HG02763 (cell line): Measurements from ENCODE around the gene UQCC2.

Experiments
- ATAC-seq: cut with Tn5 transposase; IDR thresholded peaks from one replicate; pipeline ENCODE4 v1.9.1; 2021; ENCODE audit warnings: mild to moderate bottlenecking, moderate library complexity; ENCODE audit not compliant: unreplicated experiment

The UQCC2 gene

DNA sequence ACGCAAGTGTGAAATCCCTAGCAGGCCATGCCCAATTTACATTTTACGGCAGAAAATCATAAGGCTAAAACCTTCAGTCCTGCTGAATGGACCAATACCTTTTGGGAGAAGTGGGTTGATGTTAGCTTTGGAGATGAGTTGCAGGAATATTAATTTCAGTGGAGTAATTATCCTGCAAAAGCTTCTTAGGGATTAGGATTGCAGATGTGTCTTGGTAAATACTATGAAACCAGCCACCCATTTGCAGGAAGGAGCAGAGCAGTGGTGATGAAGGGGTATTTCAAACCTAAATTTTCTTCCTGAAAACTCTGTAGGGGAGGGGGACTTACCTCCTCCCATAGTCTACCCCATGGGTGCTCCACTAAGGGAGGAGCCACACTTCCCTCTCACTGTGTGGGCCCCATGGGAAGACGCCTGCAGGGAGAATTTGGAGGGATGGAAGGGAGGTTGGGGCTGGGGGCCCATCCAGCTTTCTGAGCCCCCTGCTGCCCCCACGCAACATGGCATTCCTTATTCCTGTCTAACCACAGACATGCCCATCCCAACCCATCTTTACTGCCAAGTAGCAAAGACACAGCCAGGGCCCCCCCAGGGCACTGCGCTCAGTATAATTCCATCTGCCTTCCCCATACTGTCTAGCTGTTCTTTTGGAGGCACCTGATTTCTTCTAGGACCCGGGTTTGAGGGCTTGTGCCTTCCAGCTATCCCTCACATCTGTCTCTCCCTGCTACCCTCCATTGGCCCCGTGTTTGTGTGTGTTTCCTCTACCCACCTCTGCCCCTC lies 14.6 kb upstream of the UQCC2 start:
- ATAC-seq, result no peak

DNA sequence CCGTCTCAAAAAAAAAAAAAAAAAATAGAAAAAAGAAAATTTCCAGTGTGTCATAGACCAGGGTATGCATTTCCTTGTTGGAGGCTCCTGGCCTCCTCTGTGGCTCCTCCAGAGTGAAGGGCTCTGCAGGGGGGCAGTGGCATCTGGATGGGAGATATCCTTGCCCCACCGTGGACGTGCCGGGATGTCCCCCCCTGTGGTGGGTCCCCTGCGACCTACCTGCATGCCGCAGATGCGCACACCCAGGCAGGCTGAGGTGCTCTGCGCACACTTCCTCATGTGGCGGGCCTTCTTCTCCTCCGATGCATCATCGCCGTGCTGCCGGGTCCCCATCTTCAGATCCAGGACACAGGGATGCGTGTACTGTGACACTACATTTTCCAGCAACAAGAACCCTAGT lies 13.7 kb upstream of the UQCC2 start:
- no peak for ATAC-seq

DNA sequence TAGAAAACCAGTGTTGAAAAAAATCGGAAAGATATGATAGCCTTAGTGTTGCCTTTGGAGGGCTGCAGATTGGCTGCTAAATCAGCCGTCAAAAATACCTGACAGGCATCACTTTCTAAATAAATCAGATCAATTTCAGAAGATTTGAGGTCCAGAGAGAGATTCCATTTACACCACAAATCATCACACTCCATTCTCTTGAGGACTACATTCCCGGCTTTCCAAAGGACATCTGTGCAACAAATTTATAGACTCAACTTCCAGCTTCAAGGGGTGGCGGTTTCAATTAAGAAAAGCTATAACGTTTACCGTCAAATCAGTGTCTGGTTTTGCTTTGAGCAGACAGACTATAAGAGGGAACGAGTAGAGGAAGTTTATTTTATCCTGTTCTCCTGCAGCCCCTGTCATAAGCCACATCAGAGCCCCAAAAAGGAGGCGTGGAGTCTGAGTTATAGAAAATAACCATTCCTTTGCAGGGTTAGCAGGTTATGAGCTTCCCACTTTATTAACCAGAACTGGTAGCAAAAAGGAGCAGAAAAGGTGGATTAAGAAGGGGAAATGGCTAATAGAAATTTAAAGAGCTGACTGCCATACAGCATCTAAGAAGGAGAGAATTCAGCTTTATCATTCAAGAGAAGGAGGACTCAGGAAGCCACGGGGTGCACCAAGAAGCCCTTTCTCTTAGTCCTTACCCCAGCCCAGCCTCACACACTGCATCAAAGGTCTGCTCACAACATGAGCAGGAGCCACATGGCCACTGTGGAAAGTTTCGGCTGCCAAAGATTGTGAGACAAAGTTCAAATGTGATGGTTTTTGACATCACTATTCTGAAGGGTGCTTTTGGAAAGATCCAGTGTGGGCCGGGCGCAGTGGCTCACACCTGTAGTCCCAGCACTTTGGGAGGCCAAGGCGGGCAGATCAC lies 12.9 kb upstream of the UQCC2 start:
- ATAC-seq, result no peak

DNA sequence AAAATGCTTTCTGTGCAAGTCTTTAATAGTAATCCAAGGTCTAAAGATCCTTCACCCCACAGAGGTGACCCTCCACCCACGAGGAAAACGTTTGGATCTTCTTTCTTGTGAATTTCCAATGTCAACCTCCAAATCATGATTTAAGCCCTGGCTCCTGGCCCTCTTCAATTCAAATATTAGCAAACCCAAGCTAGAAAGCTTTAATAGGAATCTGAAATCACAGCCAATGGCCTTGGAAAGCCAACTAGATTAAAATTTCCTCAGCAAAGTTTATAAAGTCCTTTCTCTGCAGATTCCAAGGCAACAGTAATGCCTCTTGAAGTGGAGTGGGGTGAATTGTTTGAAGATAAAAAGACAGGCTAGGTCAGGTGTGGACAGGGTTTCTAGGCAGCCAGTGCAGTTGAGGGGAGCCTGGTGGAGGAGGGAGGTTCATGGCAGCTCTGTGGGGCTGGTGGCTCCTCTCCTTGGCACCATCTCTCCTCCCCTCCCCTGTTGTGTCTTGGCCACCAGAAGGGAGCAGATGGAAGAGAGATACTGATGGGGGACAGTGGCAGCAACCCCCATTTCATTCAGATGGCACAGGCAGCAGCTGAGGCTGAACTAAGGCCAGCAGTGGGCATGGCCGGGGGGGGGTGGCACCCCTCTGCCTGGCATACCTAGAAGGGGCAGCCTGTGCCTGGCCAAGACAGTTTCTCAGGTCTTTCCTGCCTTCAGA lies 12.0 kb upstream of the UQCC2 start:
- no peak for ATAC-seq

DNA sequence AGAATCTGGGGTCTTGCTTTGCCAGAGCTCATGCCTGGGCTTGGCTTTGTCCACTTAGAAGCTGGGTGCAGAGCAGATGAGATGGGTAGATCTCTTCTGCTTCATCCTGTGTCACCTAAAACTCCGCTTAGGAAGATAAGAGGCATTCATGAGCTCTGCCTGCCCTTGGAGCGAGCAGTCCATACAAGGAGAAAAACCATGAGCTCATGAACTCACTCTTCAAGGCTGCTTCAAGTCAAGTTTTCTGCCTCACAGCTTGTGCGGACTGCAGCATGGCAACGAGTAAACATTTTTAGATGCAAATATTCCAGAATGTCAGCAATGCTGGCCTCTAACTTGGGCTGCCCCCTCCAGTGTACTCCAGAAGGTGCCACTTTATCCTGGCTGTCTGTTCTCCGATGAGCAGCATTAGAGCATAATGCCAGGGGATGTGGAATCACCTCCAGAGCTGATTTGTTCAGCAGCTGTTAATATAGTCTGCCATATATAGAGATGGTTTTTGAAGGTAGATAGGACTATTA lies 10.7 kb upstream of the UQCC2 start:
- ATAC-seq, result no peak

DNA sequence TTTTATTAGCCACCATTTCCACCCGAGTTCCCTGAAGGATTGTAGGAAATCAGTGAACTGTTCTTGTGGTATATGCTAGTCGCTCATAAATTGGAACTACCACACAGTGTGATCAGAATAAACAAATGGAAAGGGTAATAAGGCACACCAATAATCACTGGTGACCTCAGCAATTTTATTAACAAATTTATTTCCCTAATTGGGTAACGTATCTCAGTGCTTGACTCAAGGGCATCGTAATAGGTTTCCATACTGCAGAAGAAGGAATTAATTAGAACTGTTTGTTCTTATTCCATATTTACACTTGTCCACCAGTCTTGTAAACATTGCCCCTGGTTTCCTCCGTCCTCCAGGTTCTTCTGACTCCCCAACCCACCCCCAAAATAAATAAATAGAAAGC lies 10.0 kb upstream of the UQCC2 start:
- no peak for ATAC-seq

DNA sequence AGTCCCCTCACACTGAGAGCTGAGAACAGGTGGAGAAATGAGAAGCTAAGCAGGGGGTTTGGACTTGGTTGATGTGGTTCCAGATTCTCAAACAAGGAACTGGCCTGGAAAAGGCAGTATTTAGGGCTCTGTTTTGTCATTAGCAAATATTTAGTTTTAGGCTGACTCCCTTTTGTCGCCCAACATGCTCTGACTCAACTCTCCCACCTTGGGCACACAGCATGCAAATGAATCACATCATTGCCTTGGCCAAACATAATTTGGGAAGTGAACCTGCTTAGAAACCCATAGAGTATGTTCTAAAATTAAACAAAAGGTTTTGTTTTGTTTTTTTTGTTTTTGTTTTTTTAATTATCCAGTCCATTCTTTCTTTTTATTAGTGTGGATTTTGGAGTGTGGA lies 9.5 kb upstream of the UQCC2 start:
- ATAC-seq, result no peak

DNA sequence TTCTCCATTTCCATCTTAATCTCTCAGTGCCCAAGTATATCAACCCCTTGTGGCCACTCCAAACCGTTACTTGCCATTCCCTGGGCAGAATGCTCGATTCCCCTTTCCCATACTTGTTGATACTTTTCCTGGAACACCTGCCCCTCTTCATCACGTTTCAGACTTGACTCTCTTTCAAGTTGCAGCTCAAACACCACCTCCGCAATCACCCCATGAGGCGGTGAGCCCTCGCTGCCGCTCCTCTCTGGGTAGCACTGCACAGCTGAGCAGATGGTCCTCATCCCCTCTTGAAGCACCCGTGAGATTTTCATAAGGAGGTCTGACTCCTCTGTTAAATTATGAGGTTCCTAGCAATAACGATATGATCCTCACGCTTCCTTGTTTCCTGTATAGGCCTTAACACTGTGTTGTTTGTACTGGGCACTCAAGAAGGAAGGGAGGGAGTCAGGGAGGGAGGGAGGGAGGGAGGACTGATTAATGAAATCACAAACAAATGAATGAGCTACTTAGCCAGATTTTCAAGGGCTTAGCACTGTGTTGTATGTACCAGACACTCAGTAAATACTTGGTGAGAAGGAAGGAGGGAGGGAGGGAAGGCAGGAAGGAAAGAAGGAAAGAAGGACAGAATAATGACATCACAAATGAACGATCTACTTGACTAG lies 8.0 kb upstream of the UQCC2 start:
- no peak for ATAC-seq

- no peak for ATAC-seq
Measured at GRCh38 chr6:33718713-33719112, 7.2 kb upstream of the UQCC2 start.

GRCh38 chr6:33717934-33718455 lies 6.5 kb upstream of the UQCC2 start:
- no peak for ATAC-seq

DNA sequence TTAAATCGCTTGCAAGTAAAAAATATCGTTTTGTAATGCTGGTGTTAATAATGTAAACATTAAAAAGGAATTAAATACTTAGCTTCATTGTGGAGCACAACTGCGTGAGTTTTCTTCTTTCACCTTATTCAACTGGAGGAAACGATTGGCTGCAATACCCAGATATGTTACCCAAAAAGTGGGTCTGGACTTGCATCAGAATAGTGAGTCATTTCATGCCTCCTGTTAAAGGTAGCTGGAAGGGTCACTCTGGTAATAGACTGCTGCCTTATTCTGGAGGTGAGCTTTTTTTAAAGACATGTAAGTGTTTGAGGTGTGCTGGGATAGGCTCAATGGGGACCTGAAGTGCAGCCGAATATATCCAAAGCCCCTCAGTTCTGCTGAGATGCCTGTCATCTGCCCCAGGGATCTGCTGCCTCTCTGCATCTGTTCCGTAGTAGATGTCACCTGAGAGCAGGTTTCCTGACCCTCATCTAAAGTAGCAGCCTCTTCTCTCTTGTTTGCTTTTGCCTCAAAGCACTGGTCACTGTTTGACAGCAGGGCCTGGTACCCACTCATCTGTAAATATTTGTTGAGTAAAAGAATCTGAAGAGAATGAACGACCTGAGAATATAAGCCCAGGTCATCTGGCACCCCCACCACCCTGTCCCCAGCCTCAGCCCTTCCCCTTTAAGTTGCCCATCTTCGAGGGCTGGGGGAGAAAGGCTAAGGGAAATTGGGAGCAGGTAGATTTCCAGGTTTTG lies 5.6 kb upstream of the UQCC2 start:
- no peak for ATAC-seq

GRCh38 chr6:33716379-33716778 lies 4.9 kb upstream of the UQCC2 start:
- ATAC-seq, result no peak

- no peak for ATAC-seq
Measured at GRCh38 chr6:33714385-33715040, 3.0 kb upstream of the UQCC2 start.

DNA sequence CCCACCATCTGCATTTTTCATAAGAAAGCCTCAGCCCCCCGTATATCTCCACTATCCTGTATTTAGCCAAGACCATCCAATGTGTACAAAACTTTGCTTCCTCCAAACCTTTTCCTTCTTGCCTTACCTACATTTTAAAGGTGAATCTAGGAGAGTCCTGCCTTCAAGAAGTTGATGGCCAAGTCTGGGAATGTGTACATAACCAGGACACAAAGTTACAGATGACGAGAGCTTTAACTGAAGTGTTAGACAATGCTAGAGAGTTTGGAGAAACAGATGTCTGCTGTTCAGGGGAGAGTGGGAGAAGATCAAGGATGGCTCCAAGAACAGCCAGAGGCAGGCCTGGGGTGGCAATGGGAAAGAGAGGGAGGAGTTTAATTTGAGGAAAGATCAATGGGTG lies 2.3 kb upstream of the UQCC2 start:
- ATAC-seq, result no peak

DNA sequence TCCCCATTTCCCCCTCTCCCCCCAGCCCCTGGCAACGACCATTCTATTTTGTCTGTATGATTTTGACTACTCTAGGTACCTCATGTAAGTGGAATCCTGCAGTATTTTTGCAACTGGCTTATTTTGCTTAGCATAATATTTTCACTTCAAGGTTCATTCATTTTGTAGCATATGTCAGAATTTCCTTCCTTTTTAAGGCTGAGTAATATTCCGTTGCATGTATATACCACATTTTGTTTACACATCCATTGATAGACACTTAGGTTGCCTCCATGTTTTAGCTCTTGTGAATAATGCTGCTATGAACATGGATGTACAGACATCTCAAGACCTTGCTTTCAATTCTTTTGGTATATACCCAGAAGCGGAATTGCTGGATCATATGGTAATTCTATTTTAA lies 1.4 kb upstream of the UQCC2 start:
- no peak for ATAC-seq

DNA sequence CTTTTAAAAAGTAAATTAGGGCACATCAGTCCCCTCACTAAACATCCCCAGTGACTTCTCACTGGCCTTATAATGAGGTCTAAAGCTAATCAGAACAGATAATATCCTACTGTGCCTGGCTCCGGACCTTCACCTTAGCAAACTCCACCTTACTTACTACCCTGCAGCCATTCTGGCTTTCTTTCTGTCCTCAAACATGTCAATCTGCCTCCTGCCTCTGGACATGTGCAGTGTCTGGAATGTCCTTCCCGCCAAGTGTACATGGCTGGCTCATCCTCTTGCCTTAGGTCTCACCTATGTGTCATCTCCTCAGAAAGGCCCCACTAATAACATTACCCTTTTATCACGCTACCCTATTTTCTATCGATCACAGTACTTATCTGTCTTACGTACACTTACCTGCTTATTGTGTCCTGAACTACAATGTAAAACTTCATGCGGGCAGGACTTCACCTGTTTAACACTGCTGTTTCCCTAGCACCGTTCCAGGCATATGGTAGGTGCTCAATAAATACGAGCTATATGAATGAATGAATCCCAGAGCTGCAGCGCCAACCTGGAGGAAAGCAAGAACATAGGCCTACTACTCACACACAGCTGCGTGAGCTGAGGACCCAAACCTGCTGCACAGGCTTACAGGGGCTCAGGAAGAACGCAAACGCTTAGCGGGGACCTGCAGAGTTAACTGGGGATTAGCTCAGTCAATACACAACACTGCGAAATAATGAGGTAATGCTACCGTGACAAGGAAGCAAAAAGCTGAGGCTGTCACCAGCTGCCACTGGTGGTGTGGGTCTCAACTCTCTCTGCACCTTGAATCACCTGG lies 991 bp downstream of the UQCC2 start:
- no peak for ATAC-seq

GRCh38 chr6:33709605-33710295 lies 1.8 kb downstream of the UQCC2 start:
- ATAC-seq, result no peak
